ENCODE measurements around the gene MS4A8. TPM values are rescaled to one million over a fixed set of nuclear protein-coding genes. Genes with fewer than 3 reads are reported as not detected.

The MS4A8 gene
- total and polyA plus RNA-seq, 2 donors (not counting 1 experiment from before 2014, with no cell fraction given): not detected

DNA sequence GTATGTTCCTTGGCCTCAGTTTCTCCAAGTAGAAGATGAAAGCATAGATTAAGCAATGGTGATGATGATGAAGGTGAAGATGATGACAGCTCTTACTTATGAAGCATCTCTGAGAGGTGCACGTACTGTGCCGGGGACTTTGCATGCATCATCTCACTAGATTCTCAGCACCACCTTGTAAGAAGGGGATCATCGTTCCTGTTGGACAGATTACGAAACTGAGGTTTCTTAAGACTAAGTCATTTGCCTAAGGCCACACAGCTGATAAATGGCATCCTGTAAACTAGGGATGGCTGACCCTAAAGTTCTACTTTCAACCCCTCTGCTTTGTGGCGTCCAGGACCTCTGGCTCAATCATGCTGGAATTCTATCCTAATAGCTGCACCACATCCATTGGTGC is 65.9 kb downstream of the MS4A8 start:
- Mint-ChIP-seq H3K27me3 (peaks cover 29% of the 10 kb centered on the region), H3K9me3 (ENCODE audit: insufficient read depth) (no peaks in the 10 kb centered on the region), H3K4me3 (no peak overlapping the region), H3K4me1 (peaks cover 34% of the 10 kb centered on the region), H3K27ac (no peak overlapping the region)
- no peak overlapping the region for H3K9ac ChIP-seq (ENCODE audit: low read length)
- intact Hi-C loops (cut with micrococcal nuclease): no loop called here
- ATAC-seq (ENCODE audit: low read depth) (no peak), DNase-seq (no peak)
- no peaks in the 10 kb centered on the region for H4K20me1 ChIP-seq (ENCODE audit: control insufficient read depth, insufficient read depth, low read length, poor library complexity, severe bottlenecking)
- TF ChIP-seq, protein P1, sequence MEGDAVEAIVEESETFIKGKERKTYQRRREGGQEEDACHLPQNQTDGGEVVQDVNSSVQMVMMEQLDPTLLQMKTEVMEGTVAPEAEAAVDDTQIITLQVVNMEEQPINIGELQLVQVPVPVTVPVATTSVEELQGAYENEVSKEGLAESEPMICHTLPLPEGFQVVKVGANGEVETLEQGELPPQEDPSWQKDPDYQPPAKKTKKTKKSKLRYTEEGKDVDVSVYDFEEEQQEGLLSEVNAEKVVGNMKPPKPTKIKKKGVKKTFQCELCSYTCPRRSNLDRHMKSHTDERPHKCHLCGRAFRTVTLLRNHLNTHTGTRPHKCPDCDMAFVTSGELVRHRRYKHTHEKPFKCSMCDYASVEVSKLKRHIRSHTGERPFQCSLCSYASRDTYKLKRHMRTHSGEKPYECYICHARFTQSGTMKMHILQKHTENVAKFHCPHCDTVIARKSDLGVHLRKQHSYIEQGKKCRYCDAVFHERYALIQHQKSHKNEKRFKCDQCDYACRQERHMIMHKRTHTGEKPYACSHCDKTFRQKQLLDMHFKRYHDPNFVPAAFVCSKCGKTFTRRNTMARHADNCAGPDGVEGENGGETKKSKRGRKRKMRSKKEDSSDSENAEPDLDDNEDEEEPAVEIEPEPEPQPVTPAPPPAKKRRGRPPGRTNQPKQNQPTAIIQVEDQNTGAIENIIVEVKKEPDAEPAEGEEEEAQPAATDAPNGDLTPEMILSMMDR (IDR thresholded peaks at IDR 0.05): no peak
- TF ChIP-seq EZH2 (IDR thresholded peaks at IDR 0.05; ENCODE audit: borderline replicate concordance, insufficient read depth, low read depth, low read length, poor library complexity, severe bottlenecking): no peak
- CTCF ChIA-PET: interaction anchor here (0.6 to 6.5 kb wide), 6 partner anchors 9 to 627 kb away, joined by 3 to 102 read pairs (median 6); partner anchors contain the start of genes MS4A15 and TMEM216
- H3K79me2 ChIP-seq (ENCODE audit: control insufficient read depth, insufficient read depth, low read length): no peaks in the 10 kb centered on the region
- H3K9me3 ChIP-seq (ENCODE audit: control extremely low read depth in 1 of 3, control insufficient read depth in 2 of 3, insufficient read depth in 1 of 3, low read length in 2 of 3): peaks cover 0 to 8% (median 0%) of the 10 kb centered on the region in 3 donors
- no peak overlapping the region for H2AFZ ChIP-seq (ENCODE audit: insufficient read depth, low read depth, low read length, poor library complexity, severe bottlenecking)
- WGBS (ENCODE audit: insufficient coverage): 67% methylated on average over 3 of the region's 5 CpGs
- H3K27me3 ChIP-seq (replicated peaks in 1 of 4; ENCODE audit: control extremely low read depth in 1 of 4, control insufficient read depth in 3 of 4, insufficient read depth in 4 of 4, low read length in 3 of 4): peaks cover 0 to 22% (median under 1%) of the 10 kb centered on the region in 4 experiments
- POLR2A ChIA-PET: no interaction called here
- H3K4me1 ChIP-seq (ENCODE audit: control insufficient read depth in 2 of 2, insufficient read depth in 2 of 2, low read length in 2 of 2): peaks cover 25 to 30% of the 10 kb centered on the region in 2 donors
- no peak overlapping the region for H3K27ac ChIP-seq (ENCODE audit: low read length in 2 of 2)
- H3K4me3 ChIP-seq (ENCODE audit: control extremely low read depth in 1 of 5, extremely low read depth in 1 of 5, insufficient read depth in 1 of 5, low read depth in 2 of 5, low read length in 4 of 5): no peak overlapping the region
- no peak overlapping the region for H3K4me2 ChIP-seq (replicated peaks; ENCODE audit: low read depth, low read length, poor library complexity, severe bottlenecking)
- no peaks in the 10 kb centered on the region for H3K36me3 ChIP-seq (replicated peaks in 1 of 2; ENCODE audit: control extremely low read depth in 1 of 2, control insufficient read depth in 1 of 2, extremely low read depth in 1 of 2, insufficient read depth in 2 of 2, low read length in 1 of 2)

Other genes starting within 250 kb of the MS4A8 start
- 1,202 and 1,215 TPM in 2 replicates for gene MS4A1, start 243.8 kb upstream of the MS4A8 start, total RNA-seq
- 5,160 and 6,008 TPM in 2 replicates for gene MS4A1, start 243.8 kb upstream of the MS4A8 start, polyA plus RNA-seq
- not detected in 2 replicates for gene MS4A12, start 206.8 kb upstream of the MS4A8 start, total RNA-seq
- gene MS4A12, start 206.8 kb upstream of the MS4A8 start, polyA plus RNA-seq: not detected in 2 replicates
- gene MS4A13, start 184.2 kb upstream of the MS4A8 start, total RNA-seq: not detected in 2 replicates
- gene MS4A13, start 184.2 kb upstream of the MS4A8 start, polyA plus RNA-seq: not detected in 2 replicates
- not detected in 2 replicates for gene MS4A18, start 25.1 kb downstream of the MS4A8 start, total RNA-seq
- gene MS4A18, start 25.1 kb downstream of the MS4A8 start, polyA plus RNA-seq: not detected in 2 replicates
- not detected in 2 replicates for gene MS4A15, start 57.3 kb downstream of the MS4A8 start, total RNA-seq
- not detected in 2 replicates for gene MS4A15, start 57.3 kb downstream of the MS4A8 start, polyA plus RNA-seq
- not detected in 2 replicates for gene MS4A10, start 85.7 kb downstream of the MS4A8 start, total RNA-seq
- gene MS4A10, start 85.7 kb downstream of the MS4A8 start, polyA plus RNA-seq: not detected in 2 replicates
- 9.5 and 10.5 TPM in 2 replicates for gene CCDC86, start 142.5 kb downstream of the MS4A8 start, total RNA-seq
- 9.6 and 12.4 TPM in 2 replicates for gene CCDC86, start 142.5 kb downstream of the MS4A8 start, polyA plus RNA-seq
- gene PTGDR2, start 156.3 kb downstream of the MS4A8 start, total RNA-seq: 0.27 TPM in 1 of 2 replicates, not detected in the other
- gene PTGDR2, start 156.3 kb downstream of the MS4A8 start, polyA plus RNA-seq: 0.03 and 0.04 TPM in 2 replicates
- gene ZP1, start 167.9 kb downstream of the MS4A8 start, total RNA-seq: not detected in 2 replicates
- 0.06 TPM in 1 of 2 replicates, not detected in the other for gene ZP1, start 167.9 kb downstream of the MS4A8 start, polyA plus RNA-seq
- gene PRPF19, start 207.0 kb downstream of the MS4A8 start, total RNA-seq: 80.4 and 89.9 TPM in 2 replicates
- 24.3 and 41.8 TPM in 2 replicates for gene PRPF19, start 207.0 kb downstream of the MS4A8 start, polyA plus RNA-seq
- 81.7 and 99.4 TPM in 2 replicates for gene TMEM109, start 214.5 kb downstream of the MS4A8 start, total RNA-seq
- 19.3 and 32.0 TPM in 2 replicates for gene TMEM109, start 214.5 kb downstream of the MS4A8 start, polyA plus RNA-seq
- 11.3 and 13.8 TPM in 2 replicates for gene TMEM132A, start 224.8 kb downstream of the MS4A8 start, total RNA-seq
- gene TMEM132A, start 224.8 kb downstream of the MS4A8 start, polyA plus RNA-seq: 0.89 and 1.2 TPM in 2 replicates

All from B cell (primary cell).